GM11168 (cell line): Measurements from ENCODE around the gene HERC3.

ENCODE experiments used
- in situ Hi-C: fragments of 300-500 bp; cut with MboI; formaldehyde crosslinking; loops from one replicate; pipeline ENCODE4 v1.12.0; 2022; ENCODE audit warnings: low sequenced_read_pairs; ENCODE audit not compliant: unreplicated experiment

Gene HERC3

DNA sequence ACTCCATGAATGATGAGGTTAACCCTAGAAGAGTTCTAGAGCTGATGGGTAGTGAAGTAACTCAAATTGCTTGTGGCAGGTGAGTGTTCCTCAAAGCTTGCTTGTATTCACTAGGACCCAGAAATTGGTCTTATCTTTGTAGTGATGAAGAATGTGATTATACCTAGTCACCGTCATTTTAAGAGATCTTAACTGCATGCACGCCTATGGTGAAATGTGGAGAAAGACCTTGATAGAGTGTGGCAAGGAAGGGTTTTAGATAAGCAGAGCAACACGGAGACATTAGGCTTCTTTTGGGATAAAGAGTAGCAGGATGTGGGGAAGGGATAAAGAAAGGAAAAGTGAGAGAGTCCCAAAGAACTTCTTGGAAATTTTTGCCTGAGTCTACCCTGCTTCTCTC is 62.9 kb downstream of the HERC3 start:
- in situ Hi-C loops: loop anchor here (10.0 kb wide), 1 partner anchor 120 kb away; no protein-coding TSS in a partner anchor

DNA sequence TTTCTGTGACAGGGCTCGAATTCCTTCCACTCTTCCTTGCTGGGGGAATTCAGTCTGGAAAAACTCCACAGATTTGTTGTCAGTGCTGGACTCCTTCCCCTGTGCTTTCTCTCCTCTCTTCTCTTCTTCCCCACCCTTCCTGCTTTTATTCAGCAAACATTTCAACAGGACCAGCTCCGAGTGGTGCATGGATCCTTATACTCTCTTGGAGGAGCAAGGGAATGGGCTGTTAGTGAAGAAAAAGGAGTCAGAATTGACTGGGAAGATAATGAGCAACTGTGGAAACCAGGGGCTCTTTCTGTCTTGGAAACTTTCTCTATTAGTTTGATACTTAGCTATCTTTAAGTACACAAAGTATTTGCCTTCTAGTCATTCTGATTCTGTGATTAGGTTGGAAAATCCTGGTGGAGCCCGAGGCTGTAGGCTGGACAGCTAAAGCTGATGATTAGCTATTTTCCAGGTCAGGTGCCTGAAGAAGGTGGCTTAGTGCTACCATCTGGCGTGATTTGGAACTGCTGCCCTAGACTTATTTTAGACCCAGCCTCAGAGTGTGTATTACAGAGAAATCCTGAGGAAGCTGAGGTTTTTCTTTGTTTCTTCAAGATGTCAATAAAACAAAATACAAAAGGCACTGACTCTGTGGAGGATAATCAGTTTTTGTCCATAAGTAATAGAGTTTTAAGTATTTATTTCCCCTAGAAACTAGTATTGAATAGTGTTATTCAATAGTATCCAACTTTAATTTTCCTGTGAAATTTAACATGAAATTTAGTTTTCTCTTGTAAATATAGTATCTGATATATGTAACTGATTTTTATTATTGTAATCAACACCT is 67.0 kb downstream of the HERC3 start:
- in situ Hi-C loops: loop anchor here (10.0 kb wide), 1 partner anchor 124 kb away; no protein-coding TSS in a partner anchor

DNA sequence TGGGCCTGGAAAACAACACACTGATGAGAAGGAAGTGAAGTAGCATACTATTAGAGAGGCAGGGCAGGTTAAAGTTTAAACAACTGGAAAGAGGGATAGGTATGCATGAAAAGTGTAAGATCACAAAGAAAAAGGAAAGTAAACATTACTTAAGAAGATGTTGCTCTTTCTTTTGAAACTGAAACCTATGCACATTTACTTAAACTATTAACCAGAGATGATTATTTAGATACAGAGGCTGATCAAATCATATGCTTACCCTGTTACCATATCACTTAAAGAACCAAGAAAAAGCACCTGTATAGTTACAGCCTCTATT is 67.6 kb downstream of the HERC3 start:
- in situ Hi-C loops: loop anchor here (10.0 kb wide), 1 partner anchor 125 kb away; no protein-coding TSS in a partner anchor

DNA sequence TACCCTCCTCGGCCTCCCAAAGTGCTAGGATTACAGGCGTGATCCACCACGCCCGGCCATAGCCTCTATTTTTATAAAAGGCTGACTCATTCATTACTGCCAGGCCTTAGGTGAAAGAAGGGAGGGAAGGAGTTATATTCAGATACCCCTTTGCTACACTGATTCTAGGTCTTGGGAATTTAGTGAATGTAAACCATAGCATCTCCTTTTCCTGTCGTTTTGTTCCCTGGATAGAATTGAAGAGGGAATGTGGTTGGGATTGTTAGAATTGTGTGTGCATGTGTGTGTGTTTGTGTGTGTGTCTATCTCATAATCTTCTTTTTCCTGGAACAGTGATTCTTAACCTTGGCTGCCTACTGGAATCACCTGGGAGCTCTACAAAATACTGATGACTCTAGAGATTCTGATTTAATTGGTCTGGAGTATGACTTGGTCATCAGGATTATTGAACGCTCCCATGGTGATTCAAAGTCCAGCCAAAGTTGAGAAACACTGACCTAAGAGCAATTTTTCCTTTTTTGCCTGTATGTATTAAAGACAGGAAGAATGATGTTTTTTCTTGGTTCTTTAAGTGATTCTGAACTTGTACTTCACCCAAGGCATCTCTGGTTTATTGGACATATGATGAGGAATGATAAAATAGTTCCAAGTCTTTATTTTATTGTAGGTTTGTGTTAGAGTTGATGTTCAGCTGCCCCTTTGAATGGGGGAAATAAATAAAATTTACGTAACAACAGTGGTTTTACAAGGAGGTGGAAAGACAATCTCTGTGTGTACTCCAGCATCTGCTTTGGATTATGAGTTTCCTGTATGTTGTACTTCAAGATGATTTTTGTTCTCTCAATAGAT is 68.4 kb downstream of the HERC3 start:
- in situ Hi-C loops: no loop called here

DNA sequence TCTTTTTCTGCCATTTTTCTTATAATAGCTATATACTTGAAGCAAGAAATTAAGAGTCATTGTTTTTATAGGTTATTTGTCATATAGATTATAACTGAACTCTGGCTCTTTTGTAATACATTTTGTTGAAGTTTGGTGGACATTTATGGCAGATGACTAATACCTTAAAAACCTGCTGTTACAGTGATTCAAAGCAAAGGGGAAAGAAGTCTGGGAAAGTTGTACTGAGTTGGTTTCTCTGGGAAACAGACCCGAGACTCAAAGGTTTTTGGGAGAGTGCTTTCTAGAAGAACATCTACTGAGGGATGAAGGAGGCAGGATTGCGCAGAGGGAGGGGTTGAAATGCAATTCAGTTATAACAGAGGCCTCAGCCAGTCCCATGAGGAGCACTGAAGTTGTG is 69.5 kb downstream of the HERC3 start:
- in situ Hi-C loops: no loop called here

DNA sequence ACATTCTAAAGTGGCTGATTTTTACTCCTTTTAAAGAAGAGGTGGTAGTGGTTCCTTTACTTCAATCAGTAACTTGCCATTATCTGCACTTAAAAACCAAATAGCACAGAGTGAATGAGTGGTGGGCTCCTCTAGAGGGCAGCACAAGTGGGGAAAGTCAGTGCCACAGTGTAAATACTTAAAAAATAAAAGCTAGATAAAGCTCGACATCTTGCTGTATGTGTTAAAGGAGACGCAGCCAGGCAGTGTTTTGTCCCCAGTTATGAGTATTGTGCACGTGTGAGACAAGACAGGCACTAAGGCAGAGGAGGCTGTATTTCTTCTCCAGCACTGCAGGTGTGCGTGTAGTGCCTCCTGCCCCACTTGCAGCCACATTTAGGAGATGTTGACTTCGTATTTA is 80.7 kb downstream of the HERC3 start:
- in situ Hi-C loops: no loop called here

DNA sequence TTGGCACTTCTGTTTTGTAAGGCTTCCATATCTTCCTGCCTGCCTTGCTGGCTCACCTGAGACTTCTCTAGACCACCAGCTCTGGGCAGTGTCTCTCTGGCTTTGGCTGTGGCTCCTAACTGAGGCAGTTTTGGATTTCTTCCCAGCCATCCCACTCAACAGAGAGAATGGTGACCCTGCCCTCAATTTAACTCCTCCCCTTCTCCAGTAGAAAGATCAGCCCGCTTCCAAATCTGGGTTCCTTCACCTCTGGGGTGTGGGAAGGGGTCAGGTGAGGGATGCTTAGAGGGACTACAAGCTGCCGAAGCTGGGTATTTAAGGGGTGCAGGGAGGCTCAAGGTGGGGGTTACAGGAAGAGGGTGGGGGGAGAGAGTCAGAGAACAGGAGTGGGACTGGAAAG is 81.6 kb downstream of the HERC3 start:
- in situ Hi-C loops: no loop called here

DNA sequence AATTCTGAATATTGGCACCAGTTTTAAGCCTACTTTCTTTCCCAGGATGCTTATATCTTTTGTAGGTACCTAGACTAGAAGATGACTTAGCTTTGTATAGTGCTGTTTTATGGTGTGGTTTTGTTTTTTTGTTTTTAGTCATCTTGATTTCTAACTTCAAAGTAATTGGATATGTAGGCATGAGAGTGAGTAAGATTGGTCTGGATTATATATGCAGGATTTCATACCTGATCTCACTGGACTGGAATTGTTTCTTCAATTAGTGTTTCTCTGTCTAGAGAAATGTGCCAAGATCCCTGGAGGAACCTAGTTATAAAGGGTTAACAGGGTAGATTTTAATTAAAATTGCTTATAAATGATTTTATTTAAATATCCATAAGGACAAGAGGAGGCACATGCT is 82.3 kb downstream of the HERC3 start:
- in situ Hi-C loops: no loop called here

DNA sequence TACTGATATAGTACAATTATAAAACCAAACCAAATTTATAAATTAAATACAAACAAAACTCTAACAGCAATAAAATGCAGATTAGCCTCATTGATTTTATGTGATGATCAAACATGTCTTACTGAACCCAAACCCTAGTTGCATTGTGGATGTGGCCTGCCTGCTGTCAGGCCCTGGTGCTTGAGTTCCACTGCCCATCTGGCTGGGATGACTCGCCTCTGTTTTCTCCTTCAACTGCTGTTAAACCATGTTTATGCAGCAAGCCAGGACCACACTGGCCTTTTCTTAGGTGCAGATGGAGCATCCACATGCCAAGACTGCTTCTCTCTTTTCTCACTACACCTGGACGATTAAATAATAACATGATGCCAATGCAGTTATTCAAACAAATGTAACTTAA is 82.7 kb downstream of the HERC3 start:
- in situ Hi-C loops: no loop called here

DNA sequence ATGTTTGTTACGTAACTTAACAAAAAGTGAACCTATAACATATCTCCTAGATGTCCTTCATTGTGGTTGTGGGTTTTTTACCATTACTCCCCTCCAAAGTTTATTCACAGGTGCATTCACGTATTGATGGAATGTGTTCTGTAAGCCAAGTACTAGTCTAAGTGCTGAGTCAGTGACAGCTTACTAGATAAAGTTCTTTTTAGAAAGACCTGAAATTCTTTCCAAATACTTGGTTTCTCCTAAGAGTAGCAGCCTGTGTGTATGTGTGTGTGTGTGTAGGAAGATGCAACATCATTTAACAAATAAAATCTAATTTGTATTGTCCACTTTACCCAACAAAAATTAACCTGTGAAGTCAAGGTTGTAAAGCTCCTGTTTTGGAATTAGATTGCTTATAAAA is 83.3 kb downstream of the HERC3 start:
- in situ Hi-C loops: no loop called here

DNA sequence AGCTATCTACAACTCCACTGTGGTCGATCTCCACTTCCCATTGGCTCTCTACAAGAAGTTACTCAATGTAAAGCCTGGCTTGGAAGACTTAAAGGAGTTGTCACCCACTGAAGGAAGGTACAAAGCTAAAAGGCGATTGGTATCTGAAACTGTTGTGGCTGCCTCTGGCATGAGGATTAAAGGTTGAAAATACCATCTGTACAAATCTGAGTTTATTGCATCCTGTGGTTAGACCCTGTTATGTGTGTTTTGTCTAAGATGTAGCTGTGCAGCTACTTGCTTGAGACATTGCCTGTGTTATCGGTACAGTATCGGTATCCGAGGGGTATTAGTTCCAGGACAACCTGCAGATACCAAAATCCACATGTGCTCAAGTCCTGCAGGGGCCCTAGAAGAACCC is 88.9 kb downstream of the HERC3 start:
- in situ Hi-C loops: no loop called here

DNA sequence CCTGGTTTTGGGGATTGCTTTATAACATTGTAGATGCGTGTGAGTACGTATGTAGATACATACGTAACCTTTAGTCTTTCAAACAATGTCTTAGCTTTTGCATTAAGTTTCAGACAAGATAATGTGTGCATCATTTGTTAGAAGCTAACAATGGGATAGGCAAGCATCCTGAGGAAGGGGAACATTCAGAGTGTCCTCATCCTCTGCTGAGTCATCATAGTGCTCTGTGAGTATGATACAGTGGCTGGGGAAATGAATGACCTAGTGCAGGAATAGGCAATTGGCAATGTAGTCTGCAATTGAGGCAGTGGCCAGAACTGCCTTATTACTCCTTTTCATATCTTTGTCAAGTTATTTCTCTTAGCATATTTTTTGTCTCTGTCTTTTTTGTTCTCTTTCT is 98.1 kb downstream of the HERC3 start:
- in situ Hi-C loops: no loop called here

DNA sequence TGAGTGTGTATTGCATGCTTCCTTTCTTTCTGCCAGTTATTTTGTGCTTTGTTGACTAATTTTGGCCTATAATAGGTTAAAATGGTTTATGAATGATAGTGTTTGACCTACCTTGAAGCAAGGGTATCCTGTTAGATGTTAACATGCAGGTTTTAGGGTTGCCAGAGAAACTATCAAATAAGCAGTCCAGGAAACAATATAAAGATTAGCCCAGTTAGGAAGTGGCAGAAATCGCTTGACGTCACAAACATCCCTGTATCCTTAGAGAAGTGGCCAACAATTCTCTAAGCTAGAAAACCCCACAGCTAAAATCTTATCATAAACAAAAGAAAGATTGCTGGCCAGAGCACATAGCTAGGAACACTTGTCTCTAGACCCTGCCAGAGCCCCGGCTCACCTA is 101.5 kb downstream of the HERC3 start:
- in situ Hi-C loops: no loop called here

DNA sequence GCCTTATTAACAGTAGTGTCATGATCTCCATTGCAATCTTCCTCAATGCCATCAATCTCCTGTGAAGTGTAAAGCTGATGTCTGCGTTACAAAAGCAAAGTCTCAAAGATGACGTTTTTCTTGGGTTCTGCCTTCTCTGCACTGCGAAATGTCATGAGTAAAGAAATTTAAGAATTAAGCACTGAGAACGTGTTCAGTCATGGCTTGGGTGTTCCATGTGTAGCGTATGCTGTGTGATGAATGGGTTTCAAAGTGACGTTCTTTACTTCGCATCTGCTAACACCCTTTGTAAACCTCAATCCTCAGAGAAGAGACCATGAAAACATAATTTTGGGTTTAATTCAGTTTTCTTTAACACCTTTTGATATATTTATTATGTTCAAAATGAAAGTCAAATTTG is 104.3 kb downstream of the HERC3 start:
- in situ Hi-C loops: no loop called here

DNA sequence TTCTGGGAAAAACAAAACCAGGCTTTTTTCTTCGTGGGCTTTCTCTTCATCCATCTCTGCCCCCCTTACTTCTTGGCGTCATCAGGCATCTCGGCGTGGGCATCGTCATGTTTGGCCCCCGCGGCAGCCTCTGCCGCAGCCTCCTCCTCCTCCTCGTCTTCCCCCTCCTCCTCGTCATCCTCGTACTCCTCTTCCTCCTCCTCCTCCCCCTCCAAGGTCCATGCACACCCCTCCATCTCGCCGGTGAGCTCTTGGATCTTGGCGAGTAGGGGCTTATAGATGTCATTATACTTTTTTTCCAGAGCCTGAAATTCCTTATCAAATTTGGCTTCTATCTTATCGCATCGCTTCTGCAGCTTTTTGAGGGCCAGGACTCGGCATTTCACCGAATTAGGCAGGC is 104.9 kb downstream of the HERC3 start:
- in situ Hi-C loops: no loop called here

DNA sequence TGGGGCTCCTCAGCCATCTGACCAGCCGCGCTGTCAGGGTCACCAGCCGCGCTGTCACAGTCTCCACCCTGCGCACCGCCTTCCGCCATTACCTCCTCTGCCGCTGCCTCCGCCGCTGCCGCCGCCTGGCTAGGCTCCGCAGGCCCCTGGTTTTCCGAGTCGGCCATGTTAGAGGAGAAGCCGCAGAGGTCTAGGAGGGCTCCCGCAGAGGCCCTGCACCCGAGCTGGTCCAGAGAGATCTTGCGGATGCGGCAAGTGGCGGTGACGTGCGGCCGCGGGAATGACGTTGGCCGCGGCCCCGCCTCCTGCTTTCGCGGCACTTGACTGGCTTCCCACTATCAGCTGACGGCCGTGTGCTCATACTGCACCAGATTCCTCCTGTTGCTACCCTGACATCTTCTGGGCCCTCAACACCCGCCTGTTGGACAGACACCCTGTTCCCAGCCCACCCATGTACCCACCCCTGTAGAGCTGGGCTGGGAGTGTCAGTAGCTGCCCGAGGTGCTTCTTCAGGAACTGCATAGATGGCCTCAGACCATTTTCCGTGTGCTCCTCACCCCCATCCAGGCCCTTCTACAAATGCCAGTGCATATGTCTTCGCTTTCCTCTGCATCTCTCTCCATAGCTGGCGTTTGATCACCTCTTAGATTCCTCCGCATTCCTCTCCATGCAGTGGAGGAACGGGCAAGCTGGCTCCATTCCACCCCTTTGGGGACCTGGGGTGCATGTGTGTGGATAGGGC is 105.5 kb downstream of the HERC3 start, which contains the start of gene NAP1L5:
NAP1L5 (minus strand) TSS at position 242 of the 742 bp plus-strand sequence; CDS start at position 167, 75 bp downstream.
- in situ Hi-C loops: no loop called here

DNA sequence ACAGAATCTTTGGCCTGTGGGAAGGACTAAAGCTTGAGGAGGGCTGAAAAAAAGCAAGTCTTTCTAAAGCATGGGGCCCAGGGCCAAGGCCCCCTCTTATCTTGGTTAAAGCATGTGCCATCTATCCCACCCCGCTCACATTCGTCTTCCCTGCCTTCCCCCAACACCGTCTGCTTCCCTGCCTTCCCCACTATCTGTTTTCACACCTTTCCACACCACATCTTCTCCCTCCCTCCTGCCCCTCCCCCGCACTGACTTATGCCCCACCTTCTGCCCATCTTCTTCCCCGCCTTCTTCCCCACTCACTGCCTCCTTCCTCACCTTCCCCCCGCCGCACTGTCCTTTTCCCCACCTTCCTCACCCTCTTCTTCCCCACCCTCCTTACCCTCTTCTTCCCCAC is 106.2 kb downstream of the HERC3 start:
- in situ Hi-C loops: no loop called here

DNA sequence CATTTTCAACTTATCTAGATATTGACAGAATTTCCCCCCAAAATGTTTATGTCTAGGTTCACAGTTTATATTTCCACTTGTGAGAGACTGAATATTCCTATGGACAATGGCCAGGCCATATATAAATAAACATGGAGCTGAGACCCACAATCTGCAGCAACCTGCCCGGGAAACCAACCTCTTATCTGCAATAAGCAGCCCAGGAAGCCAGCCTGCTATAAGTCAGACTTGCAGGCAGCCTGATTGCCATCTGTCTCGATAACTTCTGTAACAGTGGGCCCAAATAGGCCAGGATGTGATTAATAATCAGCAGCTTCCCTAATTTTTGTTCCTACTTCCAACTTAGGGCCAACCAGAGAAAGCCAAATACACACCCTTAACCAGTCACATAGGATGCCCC is 110.5 kb downstream of the HERC3 start:
- in situ Hi-C loops: no loop called here

DNA sequence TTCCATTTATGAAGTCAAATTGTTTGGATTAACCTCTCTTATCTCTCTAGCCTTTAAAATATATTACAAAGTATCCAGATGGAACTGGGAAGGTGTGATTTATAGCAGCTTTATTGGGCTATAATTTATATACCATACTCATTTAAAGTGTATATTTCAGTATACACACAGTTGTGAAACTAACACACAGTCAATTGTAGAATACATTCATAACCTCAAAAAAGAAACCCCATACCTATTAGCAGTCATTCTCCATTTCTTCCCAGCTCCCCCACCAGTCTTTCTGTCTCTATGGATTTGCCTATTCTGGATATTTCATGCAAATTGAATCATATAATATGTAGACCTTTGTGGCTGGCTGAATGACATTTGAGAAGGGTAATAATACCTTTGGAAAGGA is 112.9 kb downstream of the HERC3 start:
- in situ Hi-C loops: no loop called here

DNA sequence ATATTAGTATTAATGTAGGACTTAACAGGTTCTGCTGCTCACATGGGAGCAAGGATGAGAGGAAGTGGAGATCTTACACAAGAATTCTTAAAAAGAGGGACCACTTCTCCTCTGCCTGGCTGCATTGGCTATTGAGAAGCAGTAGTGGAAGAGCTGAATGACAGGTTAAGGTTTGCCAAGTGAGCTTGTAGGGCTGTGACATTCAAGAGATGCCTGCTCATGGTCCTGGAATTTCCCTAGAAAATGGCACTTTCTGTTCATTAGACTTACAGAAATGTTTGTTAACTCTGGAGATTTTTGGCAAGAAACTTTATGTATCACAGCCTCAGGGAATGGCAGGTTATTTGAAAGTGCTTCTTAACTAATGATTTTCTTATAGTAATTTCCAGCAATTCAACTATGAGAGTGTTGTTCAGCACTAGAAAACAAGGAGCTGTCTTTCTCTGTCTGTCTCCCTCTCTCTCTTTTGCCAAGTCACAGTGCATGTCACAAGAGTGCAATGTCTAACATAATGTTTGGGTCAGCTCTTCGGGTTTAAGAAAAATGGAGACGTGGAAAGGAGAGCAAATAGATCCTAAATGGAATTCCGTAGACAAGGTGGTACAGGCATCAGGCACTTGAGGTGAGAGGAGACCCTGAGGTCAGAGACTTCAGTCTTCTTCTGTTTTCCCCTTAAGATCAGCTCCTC is 113.7 kb downstream of the HERC3 start:
- in situ Hi-C loops: no loop called here
